ENCODE data around the gene PPM1B. TPM values are rescaled to one million over a fixed set of nuclear protein-coding genes. Genes with fewer than 3 reads are reported as not detected.
"Not testable (repeated sequence)": the region's sequence is repeated elsewhere in the genome, so short reads cannot be mapped to it uniquely, and the experiment has no call there.

The PPM1B gene
- total RNA-seq, 1 experiment from 2014 or later, result 41.2 TPM

DNA sequence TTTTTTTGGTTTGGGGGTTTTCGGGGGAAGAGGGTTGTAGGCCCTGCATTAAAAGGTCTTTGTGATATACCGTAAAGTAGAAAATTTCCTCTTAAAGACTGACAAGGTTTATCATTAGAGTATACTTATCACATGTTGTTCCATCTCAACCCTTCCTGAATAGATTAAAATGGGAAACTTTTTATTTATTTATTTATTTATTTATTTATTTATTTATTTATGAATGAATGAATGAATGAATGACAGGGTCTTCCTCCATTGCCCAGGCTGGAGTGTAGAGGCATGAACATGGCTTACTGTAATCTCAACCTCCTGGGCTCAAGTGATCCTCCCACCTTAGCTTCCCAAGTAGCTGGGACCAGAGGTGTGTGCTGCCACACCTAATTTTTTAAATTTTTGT is 58.1 kb downstream of the PPM1B start:
- no peak overlapping the region for H3K27ac ChIP-seq

DNA sequence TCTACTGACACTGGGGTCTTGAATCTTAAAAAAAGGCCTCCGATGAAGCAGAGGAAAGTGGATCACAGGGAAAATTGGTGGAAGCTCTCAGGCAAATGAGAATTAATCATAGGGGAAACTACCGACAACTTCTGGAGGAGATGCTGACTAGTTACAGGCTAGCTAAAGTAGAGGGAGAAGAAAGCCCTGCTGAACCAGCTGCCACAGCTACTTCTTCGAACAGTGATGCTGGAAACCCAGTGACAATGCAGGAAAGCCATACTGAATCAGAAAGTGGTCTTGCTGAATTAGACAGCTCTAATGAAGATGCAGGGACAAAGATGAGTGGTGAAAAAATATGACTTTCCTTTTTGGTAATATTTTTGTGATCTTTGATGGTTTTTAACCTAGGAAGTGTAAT is 61.7 kb downstream of the PPM1B start:
- Histone ChIP-seq H3K9me3 (replicated peaks) (no peaks in the 10 kb centered on the region), H3K27me3 (replicated peaks) (no peaks in the 10 kb centered on the region), H3K27ac (no peak overlapping the region), H3K4me3 (no peak overlapping the region), H3K36me3 (peaks cover 11% of the 10 kb centered on the region; the same call in 1 of the 2 replicates), H3K4me1 (replicated peaks) (peaks cover 29% of the 10 kb centered on the region)
- no peak for DNase-seq (ENCODE audit: low read depth in 1 of 2, low spot score in 2 of 2)

More for the DNA sequence above, 58.1 kb downstream of the PPM1B start:
- Histone ChIP-seq H3K4me3 (no peak overlapping the region), H3K27me3 (replicated peaks) (no peaks in the 10 kb centered on the region), H3K36me3 (peaks cover 21% of the 10 kb centered on the region), H3K9me3 (replicated peaks) (no peaks in the 10 kb centered on the region), H3K4me1 (replicated peaks) (no peaks in the 10 kb centered on the region)
- no peak for DNase-seq (ENCODE audit: low read depth in 1 of 2, low spot score in 2 of 2)

GRCh38 chr2:44233450-44234128 is 64.9 kb downstream of the PPM1B start:
- Histone ChIP-seq H3K4me3 (no peak overlapping the region), H3K9me3 (replicated peaks) (no peaks in the 10 kb centered on the region), H3K4me1 (replicated peaks) (peaks cover 29% of the 10 kb centered on the region), H3K27ac (peak overlapping the region; percentile 86), H3K36me3 (0 out of 2 replicates have a peak, but pooled peaks cover 4% of the 10 kb centered on the region), H3K27me3 (replicated peaks) (no peaks in the 10 kb centered on the region)
- peak in 1 of 2 experiments; percentile 85 for DNase-seq (ENCODE audit: low read depth in 1 of 2, low spot score in 2 of 2)

DNA sequence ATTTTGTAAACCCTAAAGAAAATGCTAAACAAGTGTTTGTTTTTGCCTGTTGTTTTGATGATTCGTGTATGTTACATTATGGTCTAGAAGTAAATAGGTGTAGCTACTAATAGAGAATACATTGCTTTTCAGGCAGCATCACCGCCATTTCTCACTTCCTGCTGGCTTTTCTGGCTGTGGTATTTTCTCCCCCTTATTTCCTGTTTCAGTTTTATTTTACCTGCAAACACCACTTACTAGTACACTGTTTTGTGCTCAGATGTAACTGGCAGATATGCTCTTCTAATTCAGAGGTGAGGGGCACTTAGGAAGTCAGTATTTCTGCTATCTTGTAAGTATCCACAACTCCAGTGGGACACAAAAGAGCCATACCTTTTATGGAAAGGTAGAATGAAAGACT is 68.5 kb downstream of the PPM1B start:
- no peak for DNase-seq (ENCODE audit: low read depth in 1 of 2, low spot score in 2 of 2)
- Histone ChIP-seq H3K4me3 (no peak overlapping the region), H3K36me3 (0 out of 2 replicates have a peak, but pooled peaks cover 4% of the 10 kb centered on the region), H3K4me1 (replicated peaks) (peaks cover 28% of the 10 kb centered on the region), H3K9me3 (replicated peaks) (no peaks in the 10 kb centered on the region), H3K27me3 (replicated peaks) (no peaks in the 10 kb centered on the region), H3K27ac (no peak overlapping the region)

- H3K27me3 ChIP-seq (replicated peaks), result no peaks in the 10 kb centered on the region; the same call in 1 of the 2 replicates
- no peak overlapping the region for H3K27ac ChIP-seq
- H3K36me3 ChIP-seq, result no peaks in the 10 kb centered on the region
- DNase-seq (ENCODE audit: low read depth in 1 of 2, low spot score in 2 of 2), result no peak
- no peak overlapping the region for H3K4me3 ChIP-seq
- H3K4me1 ChIP-seq (replicated peaks), result peaks cover 3% of the 10 kb centered on the region; the same call in 1 of the 2 replicates
- no peaks in the 10 kb centered on the region for H3K9me3 ChIP-seq (replicated peaks)
Observed at GRCh38 chr2:44242904-44243303, 74.2 kb downstream of the PPM1B start.

GRCh38 chr2:44244135-44244871 is 75.6 kb downstream of the PPM1B start:
- H3K9me3 ChIP-seq (replicated peaks), result no peaks in the 10 kb centered on the region
- H3K27ac ChIP-seq, result no peak overlapping the region
- H3K27me3 ChIP-seq (replicated peaks), result no peaks in the 10 kb centered on the region; the same call in 1 of the 2 replicates
- H3K4me3 ChIP-seq, result peak overlapping the region; percentile 12
- DNase-seq (ENCODE audit: low read depth in 1 of 2, low spot score in 2 of 2), result peak; percentile 57 to 60
- H3K4me1 ChIP-seq (replicated peaks), result peaks cover 3% of the 10 kb centered on the region; the same call in 1 of the 2 replicates
- no peaks in the 10 kb centered on the region for H3K36me3 ChIP-seq

DNA sequence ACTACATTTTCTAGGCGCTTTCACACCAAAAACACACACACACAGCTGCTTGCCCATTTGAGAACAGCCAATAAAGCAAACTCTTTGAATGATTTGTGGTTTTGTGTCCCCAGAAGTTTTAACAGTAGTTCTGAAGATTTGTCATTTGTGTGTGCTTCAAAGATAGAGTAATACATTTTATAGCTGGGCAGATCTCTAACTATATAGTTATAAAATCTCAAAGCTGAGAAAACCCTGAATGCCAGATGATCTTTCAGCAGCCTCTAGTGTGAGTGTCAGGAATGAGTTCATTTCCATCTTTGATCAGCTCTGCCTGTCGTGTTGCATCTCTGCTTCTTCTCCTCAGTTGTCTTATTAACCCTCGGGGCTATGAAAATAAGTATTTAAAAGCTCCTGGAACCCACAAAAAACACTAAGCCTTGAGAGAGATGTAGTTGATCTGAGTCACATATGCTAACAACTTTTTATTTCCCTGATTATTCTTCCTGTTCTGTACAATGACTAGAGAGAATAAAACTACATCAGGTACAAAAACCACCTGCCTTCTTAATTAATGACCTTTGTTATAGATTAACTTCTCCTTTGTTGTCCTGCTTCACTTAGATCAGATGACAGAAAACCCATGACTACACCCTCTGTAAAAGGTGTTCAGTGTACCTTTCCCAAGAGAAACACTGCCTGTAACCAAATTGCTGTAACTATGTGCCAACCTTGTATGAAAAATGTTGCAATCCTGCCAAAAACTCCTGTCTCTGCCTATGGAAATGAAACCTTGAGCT is 76.6 kb downstream of the PPM1B start:
- Histone ChIP-seq H3K36me3 (no peaks in the 10 kb centered on the region), H3K4me1 (replicated peaks) (peaks cover 3% of the 10 kb centered on the region; the same call in 1 of the 2 replicates)
- no peak for DNase-seq (ENCODE audit: low read depth in 1 of 2, low spot score in 2 of 2)

DNA sequence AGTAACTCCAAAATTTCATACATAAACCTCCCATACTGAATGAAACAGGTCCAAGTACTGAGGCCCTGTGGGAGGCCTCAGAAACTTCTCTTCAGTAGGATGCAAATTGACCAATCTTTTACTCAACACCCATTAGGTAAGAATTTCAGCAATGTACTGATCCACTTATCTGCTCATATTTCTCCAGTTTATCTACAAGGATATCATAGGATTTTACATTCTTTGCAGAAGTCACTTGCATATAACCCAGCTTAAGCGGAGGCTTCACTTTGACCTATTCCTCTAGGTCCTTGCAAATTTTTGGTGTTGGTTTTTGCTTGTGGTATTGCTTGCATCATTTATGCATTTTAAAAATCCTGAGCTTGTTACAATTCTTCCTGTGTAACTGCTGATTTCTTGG is 77.8 kb downstream of the PPM1B start:
- H3K27me3 ChIP-seq (replicated peaks), result no peaks in the 10 kb centered on the region; the same call in 1 of the 2 replicates
- peaks cover 3% of the 10 kb centered on the region; the same call in 1 of the 2 replicates for H3K4me1 ChIP-seq (replicated peaks)
- H3K27ac ChIP-seq, result no peak overlapping the region
- DNase-seq (ENCODE audit: low read depth in 1 of 2, low spot score in 2 of 2), result no peak
- H3K9me3 ChIP-seq (replicated peaks), result no peaks in the 10 kb centered on the region
- no peaks in the 10 kb centered on the region for H3K36me3 ChIP-seq
- no peak overlapping the region for H3K4me3 ChIP-seq

More for the DNA sequence above, 76.6 kb downstream of the PPM1B start:
- Histone ChIP-seq H3K27ac (no peak overlapping the region), H3K4me3 (no peak overlapping the region), H3K9me3 (replicated peaks) (no peaks in the 10 kb centered on the region), H3K27me3 (replicated peaks) (no peaks in the 10 kb centered on the region; the same call in 1 of the 2 replicates)

DNA sequence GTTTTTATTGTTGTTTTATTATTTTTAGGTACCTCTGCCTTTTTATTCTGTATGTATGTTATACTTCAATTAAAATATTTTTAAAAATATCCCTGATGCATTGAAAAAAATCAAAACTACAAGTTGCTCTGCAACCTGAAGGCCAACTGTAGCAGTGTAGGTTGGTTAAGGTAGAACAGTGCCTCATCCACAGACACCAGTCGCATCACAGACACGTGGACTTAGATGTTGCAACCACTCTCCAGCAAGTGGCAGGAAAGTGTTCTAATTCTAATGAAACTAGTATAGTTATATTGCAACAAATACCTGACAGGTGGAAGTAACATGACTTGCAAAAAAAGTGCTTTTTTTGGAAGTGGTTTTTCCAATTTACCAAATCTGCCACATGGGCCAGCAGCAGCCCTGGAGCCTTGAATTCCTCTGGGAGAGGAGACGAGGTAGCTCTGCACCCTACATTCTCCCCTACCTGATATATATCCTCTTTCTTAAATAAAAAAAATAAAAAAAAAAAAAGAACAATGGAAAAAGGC is 78.2 kb downstream of the PPM1B start:
- H3K4me3 ChIP-seq, result no peak overlapping the region
- no peaks in the 10 kb centered on the region; the same call in 1 of the 2 replicates for H3K27me3 ChIP-seq (replicated peaks)
- H3K27ac ChIP-seq, result no peak overlapping the region
- H3K4me1 ChIP-seq (replicated peaks), result peaks cover 3% of the 10 kb centered on the region; the same call in 1 of the 2 replicates
- no peaks in the 10 kb centered on the region for H3K9me3 ChIP-seq (replicated peaks)
- H3K36me3 ChIP-seq, result no peaks in the 10 kb centered on the region
- no peak for DNase-seq (ENCODE audit: low read depth in 1 of 2, low spot score in 2 of 2)

GRCh38 chr2:44247924-44248323 is 79.2 kb downstream of the PPM1B start:
- no peak overlapping the region for H3K27ac ChIP-seq
- no peaks in the 10 kb centered on the region; the same call in 1 of the 2 replicates for H3K27me3 ChIP-seq (replicated peaks)
- peaks cover 3% of the 10 kb centered on the region; the same call in 1 of the 2 replicates for H3K4me1 ChIP-seq (replicated peaks)
- H3K9me3 ChIP-seq (replicated peaks), result no peaks in the 10 kb centered on the region
- DNase-seq (ENCODE audit: low read depth in 1 of 2, low spot score in 2 of 2), result no peak
- H3K36me3 ChIP-seq, result no peaks in the 10 kb centered on the region
- no peak overlapping the region for H3K4me3 ChIP-seq

DNA sequence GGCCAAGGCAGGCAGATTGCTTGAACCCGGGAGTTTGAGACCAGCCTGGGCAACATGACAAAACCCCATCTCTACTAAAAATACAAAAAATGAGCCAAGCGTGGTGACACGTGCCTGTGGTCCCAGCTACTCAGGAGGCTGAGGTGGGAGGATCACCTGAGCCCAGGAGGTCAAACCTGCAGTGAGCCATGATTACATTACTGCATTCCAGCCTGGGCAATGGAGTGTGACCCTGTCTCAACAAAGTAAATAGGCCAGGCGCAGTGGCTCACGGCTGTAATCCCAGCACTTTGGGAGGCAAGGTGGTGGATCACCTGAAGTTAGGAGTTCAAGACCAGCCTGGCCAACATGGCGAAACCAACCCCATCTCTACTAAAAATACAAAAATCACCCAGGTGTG is 80.6 kb downstream of the PPM1B start:
- not testable (repeated sequence) for DNase-seq (ENCODE audit: low read depth in 1 of 2, low spot score in 2 of 2); H3K36me3 ChIP-seq; H3K4me1 ChIP-seq (replicated peaks); H3K4me3 ChIP-seq; H3K9me3 ChIP-seq (replicated peaks); H3K27me3 ChIP-seq (replicated peaks); H3K27ac ChIP-seq

DNA sequence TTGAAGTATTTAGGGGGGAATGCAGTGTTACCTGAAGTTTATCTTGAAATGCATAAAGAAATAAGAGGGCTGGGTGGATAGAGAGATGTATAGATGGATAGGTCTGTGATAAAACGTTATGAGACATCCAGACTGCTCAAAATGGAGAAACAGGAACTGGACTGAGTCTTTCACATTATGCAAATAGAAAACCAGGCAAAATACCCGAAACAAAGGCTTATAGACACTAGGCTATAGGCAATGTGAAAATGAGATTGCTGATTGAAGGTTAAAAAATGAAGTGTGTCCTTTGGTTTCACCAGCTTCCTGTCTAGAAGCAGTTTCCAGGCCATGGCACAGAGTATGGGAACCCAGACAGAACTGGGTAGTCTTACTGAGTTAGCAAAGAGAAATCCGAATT is 81.7 kb downstream of the PPM1B start:
- Histone ChIP-seq H3K9me3 (replicated peaks) (no peaks in the 10 kb centered on the region), H3K27me3 (replicated peaks) (no peaks in the 10 kb centered on the region), H3K27ac (no peak overlapping the region), H3K4me1 (replicated peaks) (no peaks in the 10 kb centered on the region), H3K36me3 (no peaks in the 10 kb centered on the region), H3K4me3 (no peak overlapping the region)
- no peak for DNase-seq (ENCODE audit: low read depth in 1 of 2, low spot score in 2 of 2)

DNA sequence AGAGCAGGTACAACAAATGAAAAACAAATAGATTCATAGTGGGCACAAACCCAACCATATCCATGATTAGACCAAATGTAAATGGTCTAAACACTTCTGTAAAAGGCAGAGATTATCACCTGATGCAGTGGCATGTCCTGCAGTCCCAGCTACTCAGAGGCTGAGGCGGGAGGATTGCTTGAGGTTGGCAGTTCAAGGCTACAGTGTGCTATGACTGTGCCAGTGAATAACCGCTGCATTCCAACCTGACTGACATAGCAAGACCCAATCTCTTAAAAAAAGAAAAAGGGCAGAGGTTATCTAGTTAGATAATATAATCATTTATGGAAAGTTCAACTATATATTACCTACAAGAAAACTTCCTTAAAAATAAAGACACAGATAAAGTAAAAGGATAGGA is 85.3 kb downstream of the PPM1B start:
- Histone ChIP-seq H3K4me1 (replicated peaks) (no peaks in the 10 kb centered on the region), H3K4me3 (no peak overlapping the region), H3K9me3 (replicated peaks) (no peaks in the 10 kb centered on the region), H3K27me3 (replicated peaks) (no peaks in the 10 kb centered on the region), H3K36me3 (no peaks in the 10 kb centered on the region), H3K27ac (no peak overlapping the region)
- no peak for DNase-seq (ENCODE audit: low read depth in 1 of 2, low spot score in 2 of 2)
